Fibroblast of villous mesenchyme (primary cell): ENCODE data around the gene NCKAP5. TPM values are rescaled to one million over a fixed set of nuclear protein-coding genes. Genes with fewer than 3 reads are reported as not detected.

Experiments used
- DNase-seq: peaks from one replicate; pipeline ENCODE4 v3.0.0-alpha.2; 2010; ENCODE audit warnings: low read depth
- H3K4me3 ChIP-seq: 2 replicates; pipeline ENCODE4 v1.5.1; 2011; ENCODE audit warnings: low read depth, mild to moderate bottlenecking, low read length
- total RNA-seq: library from RNA; depleted of rRNA; stranded (reverse); fragments of >200 nt; gene quantifications from 2 replicates; pipeline ENCODE4 v1.2.3, GENCODE V29; 2012
- TF ChIP-seq, protein P1 (sequence below): IDR thresholded peaks from 2 replicates; pipeline ENCODE4 v1.5.1; 2012; ENCODE audit warnings: low read depth, mild to moderate bottlenecking, low read length; ENCODE audit not compliant: insufficient read depth

NCKAP5 gene
- total RNA-seq, 1 donor: 47.9 TPM

DNA sequence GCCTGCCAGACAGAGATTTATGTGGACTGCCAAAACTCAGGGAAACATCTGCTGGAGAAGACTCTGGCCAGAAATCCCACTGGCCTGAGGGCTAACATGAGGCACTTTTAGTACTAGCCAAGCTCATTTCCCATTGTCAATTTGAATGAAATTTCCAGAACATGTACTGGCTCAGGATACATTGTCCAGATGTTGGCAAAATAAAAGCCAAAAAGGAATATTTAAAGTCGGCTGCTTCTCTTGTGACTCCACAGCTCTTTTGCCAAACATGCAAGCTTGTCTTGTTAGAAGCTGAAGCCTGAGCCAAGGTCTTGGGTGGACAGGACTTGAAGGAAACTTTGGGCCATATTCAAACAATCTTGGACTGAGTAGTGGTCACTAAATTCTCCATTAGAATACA is 215.5 kb downstream of the NCKAP5 start:
- DNase-seq: peak; percentile 17
- no peak overlapping the region for H3K4me3 ChIP-seq
- TF ChIP-seq, protein P1, sequence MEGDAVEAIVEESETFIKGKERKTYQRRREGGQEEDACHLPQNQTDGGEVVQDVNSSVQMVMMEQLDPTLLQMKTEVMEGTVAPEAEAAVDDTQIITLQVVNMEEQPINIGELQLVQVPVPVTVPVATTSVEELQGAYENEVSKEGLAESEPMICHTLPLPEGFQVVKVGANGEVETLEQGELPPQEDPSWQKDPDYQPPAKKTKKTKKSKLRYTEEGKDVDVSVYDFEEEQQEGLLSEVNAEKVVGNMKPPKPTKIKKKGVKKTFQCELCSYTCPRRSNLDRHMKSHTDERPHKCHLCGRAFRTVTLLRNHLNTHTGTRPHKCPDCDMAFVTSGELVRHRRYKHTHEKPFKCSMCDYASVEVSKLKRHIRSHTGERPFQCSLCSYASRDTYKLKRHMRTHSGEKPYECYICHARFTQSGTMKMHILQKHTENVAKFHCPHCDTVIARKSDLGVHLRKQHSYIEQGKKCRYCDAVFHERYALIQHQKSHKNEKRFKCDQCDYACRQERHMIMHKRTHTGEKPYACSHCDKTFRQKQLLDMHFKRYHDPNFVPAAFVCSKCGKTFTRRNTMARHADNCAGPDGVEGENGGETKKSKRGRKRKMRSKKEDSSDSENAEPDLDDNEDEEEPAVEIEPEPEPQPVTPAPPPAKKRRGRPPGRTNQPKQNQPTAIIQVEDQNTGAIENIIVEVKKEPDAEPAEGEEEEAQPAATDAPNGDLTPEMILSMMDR: no peak

DNA sequence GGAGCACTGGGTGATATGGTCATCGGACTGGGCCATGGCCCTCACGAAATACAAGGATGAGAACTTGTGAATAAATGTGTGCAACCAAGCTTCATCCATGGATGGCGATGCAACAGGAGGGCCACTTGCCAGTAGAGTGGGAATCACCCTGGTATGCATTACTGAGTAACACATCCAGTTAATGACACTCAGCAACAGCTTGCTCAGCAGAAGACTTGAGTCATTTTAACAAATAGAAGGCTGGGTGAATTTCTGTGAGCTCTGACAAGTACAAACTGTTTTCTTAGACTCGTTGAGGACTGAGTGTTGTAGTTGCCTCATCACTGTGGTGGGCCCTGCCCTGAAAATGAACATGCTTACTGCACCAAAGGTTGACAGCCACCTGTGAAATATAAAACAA is 221.6 kb downstream of the NCKAP5 start:
- DNase-seq: peak; percentile 17

DNA sequence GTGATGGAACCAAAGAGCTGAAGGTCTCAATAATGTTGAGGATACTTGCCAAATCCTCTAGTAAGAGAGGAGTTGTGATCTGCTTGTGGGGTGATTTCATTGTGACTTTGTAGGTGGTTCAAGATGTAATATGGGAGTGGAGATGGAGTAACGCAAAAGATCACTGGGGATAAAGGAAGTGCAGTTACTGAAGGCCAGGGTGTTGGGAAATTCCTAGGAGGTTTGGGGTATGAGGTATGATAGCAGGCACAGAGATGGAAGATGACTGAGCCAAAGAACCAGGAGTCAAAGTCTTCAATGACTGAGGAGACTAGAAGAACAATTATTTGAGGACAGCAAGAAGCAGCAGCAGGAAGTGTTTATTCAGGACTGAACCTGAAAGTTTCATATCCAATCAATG is 222.6 kb downstream of the NCKAP5 start:
- TF ChIP-seq, protein P1: no peak
- H3K4me3 ChIP-seq: no peak overlapping the region
- no peak for DNase-seq

More for the DNA sequence above, 221.6 kb downstream of the NCKAP5 start:
- H3K4me3 ChIP-seq: no peak overlapping the region
- TF ChIP-seq, protein P1: no peak

DNA sequence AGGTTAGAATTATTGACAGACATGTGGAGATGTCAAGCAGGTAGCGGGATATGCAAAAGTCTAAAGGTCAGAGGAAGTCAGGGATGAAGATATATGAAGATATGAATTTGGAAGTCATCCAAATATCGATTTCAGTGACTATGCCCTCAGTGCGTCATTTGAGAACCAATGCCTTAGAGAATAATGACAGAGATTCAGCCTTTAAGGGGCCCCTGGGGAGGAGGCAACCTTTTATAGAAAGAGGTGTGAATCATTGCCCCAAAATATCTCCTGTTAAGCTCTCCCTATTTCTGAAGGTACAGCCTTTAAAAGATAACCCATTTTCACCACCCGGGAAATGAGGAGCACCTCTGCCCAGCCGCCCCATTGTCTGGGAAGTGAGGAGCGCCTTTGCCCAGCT is 223.4 kb downstream of the NCKAP5 start:
- TF ChIP-seq, protein P1: no peak
- no peak for DNase-seq
- no peak overlapping the region for H3K4me3 ChIP-seq

DNA sequence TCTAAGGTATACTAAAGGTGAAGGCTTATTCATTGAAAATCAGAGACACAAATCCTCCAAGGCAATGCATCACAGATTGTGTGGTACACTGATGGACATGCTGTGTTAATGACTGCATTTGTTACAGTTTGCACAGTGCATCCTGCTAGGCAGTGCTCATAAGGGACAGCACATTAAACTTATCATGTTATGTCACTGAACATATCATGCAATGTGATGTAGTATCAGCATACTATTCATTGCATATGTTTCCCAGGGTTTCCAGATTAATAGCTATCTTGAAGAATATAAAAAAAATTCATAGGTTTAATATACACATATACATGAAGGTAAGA is 225.3 kb downstream of the NCKAP5 start:
- no peak for DNase-seq
- TF ChIP-seq, protein P1: no peak

DNA sequence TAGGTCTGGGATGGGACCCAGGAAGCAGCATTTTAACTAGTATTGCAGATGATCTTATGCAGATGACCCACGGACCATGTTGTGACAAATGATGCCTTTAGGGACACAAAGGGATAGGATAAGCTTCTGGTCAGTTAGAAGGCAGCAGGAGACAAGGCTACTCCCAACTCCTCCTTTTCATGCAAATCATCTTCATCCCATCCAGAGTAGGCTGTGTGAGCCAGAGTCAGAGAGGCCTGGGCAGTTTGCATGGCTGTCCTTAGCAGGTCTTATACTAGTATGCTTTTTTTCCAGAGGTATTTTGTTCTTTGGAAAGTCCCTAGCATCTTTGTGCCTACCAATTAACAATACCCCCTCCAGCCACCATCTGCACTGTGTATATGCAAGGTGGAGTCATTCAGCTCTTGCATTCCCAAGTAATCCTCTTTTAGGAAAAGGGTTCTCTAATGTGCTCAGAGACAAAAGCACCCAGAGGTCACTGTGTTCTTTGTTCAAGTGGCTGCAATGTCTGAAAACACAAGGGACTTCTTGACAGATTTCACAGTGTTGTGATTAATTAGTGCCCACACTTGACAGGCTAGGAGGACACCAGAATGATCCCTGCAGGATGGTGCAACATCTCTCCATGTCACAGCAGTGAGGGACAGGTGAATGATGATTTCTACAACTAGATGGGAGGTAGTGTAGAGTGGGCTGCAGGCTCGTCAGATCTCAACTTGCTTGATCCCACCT is 225.8 kb downstream of the NCKAP5 start:
- no peak overlapping the region for H3K4me3 ChIP-seq
- no peak for DNase-seq
- TF ChIP-seq, protein P1: no peak

More for the DNA sequence above, 225.3 kb downstream of the NCKAP5 start:
- no peak overlapping the region for H3K4me3 ChIP-seq

DNA sequence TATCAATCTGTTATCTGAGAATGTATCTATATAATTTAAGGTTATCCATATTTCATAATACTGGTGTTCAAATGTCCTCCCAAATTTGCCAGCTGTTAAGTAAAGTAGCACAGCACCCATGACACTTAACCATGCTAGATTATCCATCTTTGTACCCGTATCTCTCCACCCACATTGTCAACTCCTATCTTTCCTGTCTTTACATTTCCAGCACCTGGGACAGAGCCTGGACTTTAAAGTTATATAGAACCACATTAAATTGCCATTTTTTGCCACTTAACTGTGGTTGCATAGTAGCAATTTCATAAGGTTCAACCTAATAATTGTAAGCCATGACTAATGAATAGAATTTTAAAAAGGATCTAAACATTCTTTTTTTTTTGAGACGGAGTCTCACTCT is 226.7 kb downstream of the NCKAP5 start:
- TF ChIP-seq, protein P1: no peak
- no peak for DNase-seq
- no peak overlapping the region for H3K4me3 ChIP-seq
